Measurements from ENCODE around the gene SCARB1. TPM values are rescaled to one million over a fixed set of nuclear protein-coding genes. Genes with fewer than 3 reads are reported as not detected.

Gene SCARB1
- total RNA-seq, 1 donor from 2014 or later, result 16.9 TPM

- no peak for TF ChIP-seq CTCF (IDR thresholded peaks at IDR 0.05; ENCODE audit: unreplicated experiment)
- H3K4me1 Mint-ChIP-seq (ENCODE audit: unreplicated experiment), result peaks cover 34% of the 10 kb centered on the region
- no peaks in the 10 kb centered on the region for H3K36me3 Mint-ChIP-seq (ENCODE audit: low read depth, unreplicated experiment)
- no peak for DNase-seq (ENCODE audit: low spot score)
- H3K9me3 Mint-ChIP-seq (ENCODE audit: unreplicated experiment), result no peaks in the 10 kb centered on the region
- H3K27me3 Mint-ChIP-seq (ENCODE audit: unreplicated experiment), result peaks cover 9% of the 10 kb centered on the region
- no peak overlapping the region for H3K27ac Mint-ChIP-seq (ENCODE audit: unreplicated experiment)
- H3K4me3 Mint-ChIP-seq (ENCODE audit: unreplicated experiment), result no peak overlapping the region
Measured at GRCh38 chr12:124870515-124870914, 6.9 kb upstream of the SCARB1 start.

GRCh38 chr12:124869059-124869665, 5.5 kb upstream of the SCARB1 start:
- no peak for DNase-seq (ENCODE audit: low spot score)
- TF ChIP-seq CTCF (IDR thresholded peaks at IDR 0.05; ENCODE audit: unreplicated experiment), result no peak
- H3K4me1 Mint-ChIP-seq (ENCODE audit: unreplicated experiment), result peaks cover 39% of the 10 kb centered on the region
- no peaks in the 10 kb centered on the region for H3K36me3 Mint-ChIP-seq (ENCODE audit: low read depth, unreplicated experiment)
- H3K9me3 Mint-ChIP-seq (ENCODE audit: unreplicated experiment), result no peaks in the 10 kb centered on the region
- H3K27ac Mint-ChIP-seq (ENCODE audit: unreplicated experiment), result no peak overlapping the region
- H3K4me3 Mint-ChIP-seq (ENCODE audit: unreplicated experiment), result no peak overlapping the region
- H3K27me3 Mint-ChIP-seq (ENCODE audit: unreplicated experiment), result peaks cover 13% of the 10 kb centered on the region

- peaks cover 37% of the 10 kb centered on the region for H3K4me1 Mint-ChIP-seq (ENCODE audit: unreplicated experiment)
- no peak overlapping the region for H3K27ac Mint-ChIP-seq (ENCODE audit: unreplicated experiment)
- H3K9me3 Mint-ChIP-seq (ENCODE audit: unreplicated experiment), result no peaks in the 10 kb centered on the region
- H3K36me3 Mint-ChIP-seq (ENCODE audit: low read depth, unreplicated experiment), result no peaks in the 10 kb centered on the region
- peaks cover 11% of the 10 kb centered on the region for H3K27me3 Mint-ChIP-seq (ENCODE audit: unreplicated experiment)
- no peak for TF ChIP-seq CTCF (IDR thresholded peaks at IDR 0.05; ENCODE audit: unreplicated experiment)
- no peak overlapping the region for H3K4me3 Mint-ChIP-seq (ENCODE audit: unreplicated experiment)
- no peak for DNase-seq (ENCODE audit: low spot score)
Measured at GRCh38 chr12:124868252-124869058, 4.8 kb upstream of the SCARB1 start.

GRCh38 chr12:124867401-124867930, 3.8 kb upstream of the SCARB1 start:
- peaks cover 39% of the 10 kb centered on the region for H3K4me1 Mint-ChIP-seq (ENCODE audit: unreplicated experiment)
- DNase-seq (ENCODE audit: low spot score), result no peak
- peaks cover 15% of the 10 kb centered on the region for H3K27me3 Mint-ChIP-seq (ENCODE audit: unreplicated experiment)
- no peaks in the 10 kb centered on the region for H3K36me3 Mint-ChIP-seq (ENCODE audit: low read depth, unreplicated experiment)
- no peak overlapping the region for H3K27ac Mint-ChIP-seq (ENCODE audit: unreplicated experiment)
- no peaks in the 10 kb centered on the region for H3K9me3 Mint-ChIP-seq (ENCODE audit: unreplicated experiment)
- no peak overlapping the region for H3K4me3 Mint-ChIP-seq (ENCODE audit: unreplicated experiment)
- TF ChIP-seq CTCF (IDR thresholded peaks at IDR 0.05; ENCODE audit: unreplicated experiment), result no peak

All from endothelial cell (in vitro differentiated cells).